Endothelial cell of umbilical vein (primary cell): ENCODE measurements around the gene ARV1. TPM values are rescaled to one million over a fixed set of nuclear protein-coding genes. Genes with fewer than 3 reads are reported as not detected.

ENCODE experiments used
- BruUV-seq: library from RNA; stranded (reverse); fragments of 400-500 nt; replicated peaks from 2 replicates; lab custom pipeline; 2021; lab: Mats Ljungman, UMichigan
- CTCF ChIA-PET: fragments of 300-600, 350-600 bp; sonication (Branson Sonifier 250); formaldehyde crosslinking; loops from one replicate; lab custom pipeline; 2021; ENCODE audit warnings: antibody characterized with exemption, inconsistent platforms; lab: Charles Lee
- POLR2A ChIA-PET: fragments of 300-600, 350-600 bp; sonication (Branson Sonifier 250); formaldehyde crosslinking; loops from one replicate; lab custom pipeline; 2021; ENCODE audit warnings: antibody characterized with exemption, inconsistent platforms; lab: Charles Lee
- DNase-seq: peaks from one replicate; pipeline ENCODE4 v3.0.0-alpha.2; 2011; ENCODE audit warnings: low read depth, low spot score
- FAIRE-seq: peaks from 2 replicates; lab custom pipeline; 2011; peaks lifted over from hg19 to GRCh38; lab: Jason Lieb, UNC
- H2AFZ ChIP-seq: 2 replicates; pipeline ENCODE4 v1.6.0; 2012; ENCODE audit warnings: low read depth, low read length, control low read depth, inconsistent platforms
- H3K27ac ChIP-seq: 2 replicates; pipeline ENCODE4 v1.5.1; 2011; ENCODE audit warnings: low read depth, mild to moderate bottlenecking, control low read depth, low read length, moderate library complexity; ENCODE audit not compliant: insufficient read depth
- H3K27me3 ChIP-seq, 2 experiments: 2 replicates each; pipeline versions ENCODE4 v1.6.0 to v1.6.1; 2011; ENCODE audit warnings: low read length in 2 of 2, mixed read lengths in 1 of 2; ENCODE audit not compliant: control insufficient read depth in 2 of 2, insufficient read depth in 2 of 2
- H3K36me3 ChIP-seq, 2 experiments: 2 replicates in 1 of 2; 3 replicates in 1 of 2; pipeline ENCODE4 v1.5.1; 2011; ENCODE audit warnings: low read length in 2 of 2, mild to moderate bottlenecking in 1 of 2, moderate library complexity in 1 of 2; ENCODE audit not compliant: control insufficient read depth in 2 of 2, insufficient read depth in 2 of 2; ENCODE audit errors: extremely low read depth in 1 of 2
- H3K4me1 ChIP-seq: 3 replicates; pipeline ENCODE4 v1.5.1; 2011; ENCODE audit warnings: mild to moderate bottlenecking, low read length; ENCODE audit not compliant: control insufficient read depth, insufficient read depth; ENCODE audit errors: extremely low read depth
- H3K4me2 ChIP-seq: 2 replicates; pipeline ENCODE4 v1.6.1; 2011; ENCODE audit warnings: low read length, control low read depth, mixed read lengths; ENCODE audit not compliant: insufficient read depth
- H3K4me3 ChIP-seq, 3 experiments: fragments of 200-600 bp in 1 of 3; sonication (generic), shearing (Covaris generic) in 1 of 3; replicated peaks in 1 of 3; 2 replicates each; pipeline ENCODE4 v1.5.1; 2011 to 2016; ENCODE audit warnings: control low read depth in 3 of 3, low read length in 3 of 3, mild to moderate bottlenecking in 2 of 3, inconsistent platforms in 1 of 3, low read depth in 1 of 3, moderate library complexity in 1 of 3; ENCODE audit not compliant: insufficient read depth in 1 of 3
- H3K79me2 ChIP-seq: 2 replicates; pipeline ENCODE4 v1.6.0; 2012; ENCODE audit warnings: low read length, inconsistent platforms; ENCODE audit not compliant: control insufficient read depth, insufficient read depth
- H3K9ac ChIP-seq: replicated peaks from 2 replicates; pipeline ENCODE3; 2011; ENCODE audit warnings: low read length, control low read depth; ENCODE audit not compliant: insufficient read depth; ENCODE audit errors: extremely low read depth
- H3K9me1 ChIP-seq: replicated peaks from 3 replicates; pipeline ENCODE4 v1.6.0; 2011; ENCODE audit warnings: mild to moderate bottlenecking, low read length; ENCODE audit not compliant: control insufficient read depth, insufficient read depth; ENCODE audit errors: extremely low read depth
- H3K9me3 ChIP-seq: replicated peaks from 2 replicates; pipeline ENCODE4 v1.5.1; 2012; ENCODE audit warnings: low read length, inconsistent platforms; ENCODE audit not compliant: control insufficient read depth, insufficient read depth
- H4K20me1 ChIP-seq: replicated peaks from 2 replicates; pipeline ENCODE3; 2011; ENCODE audit warnings: mild to moderate bottlenecking, low read length; ENCODE audit not compliant: control insufficient read depth, insufficient read depth; ENCODE audit errors: extremely low read depth
- EZH2 ChIP-seq: IDR thresholded peaks from 2 replicates; pipeline ENCODE4 v1.6.1; 2012; ENCODE audit warnings: borderline replicate concordance, low read depth, mild to moderate bottlenecking, moderate library complexity, low read length, inconsistent platforms; ENCODE audit not compliant: severe bottlenecking
- FOS ChIP-seq: IDR thresholded peaks from 2 replicates; pipeline ENCODE4 v1.6.1; 2011; ENCODE audit warnings: mild to moderate bottlenecking, low read length, moderate library complexity, borderline replicate concordance; ENCODE audit not compliant: insufficient read depth
- GATA2 ChIP-seq: IDR thresholded peaks from 2 replicates; pipeline ENCODE4 v1.7.0; 2011; ENCODE audit warnings: low read depth, mild to moderate bottlenecking, moderate library complexity, mixed read lengths, low read length; ENCODE audit not compliant: insufficient read length, insufficient read depth
- JUN ChIP-seq: IDR thresholded peaks from 2 replicates; pipeline ENCODE4 v1.6.1; 2011; ENCODE audit warnings: borderline replicate concordance, low read depth; ENCODE audit not compliant: insufficient read length, insufficient read depth
- MYC ChIP-seq: IDR thresholded peaks from one replicate; pipeline ENCODE4 v1.6.1; 2011; ENCODE audit warnings: mild to moderate bottlenecking, low read depth, low read length
- POLR2A ChIP-seq: IDR thresholded peaks from 2 replicates; pipeline ENCODE4 v1.6.1; 2012; ENCODE audit warnings: low read depth, mild to moderate bottlenecking, control low read depth, low read length
- POLR2AphosphoS5 ChIP-seq: IDR thresholded peaks from 2 replicates; pipeline ENCODE4 v1.6.1; 2012; ENCODE audit warnings: low read depth, mild to moderate bottlenecking, control low read depth, low read length, moderate library complexity; ENCODE audit not compliant: insufficient read depth
- dilution Hi-C: fragments of 300-500 bp; cut with MboI; formaldehyde crosslinking; loops from one replicate; pipeline ENCODE4 v1.15.0; 2019; ENCODE audit warnings: low sequenced_read_pairs; ENCODE audit not compliant: extremely low pct_ligation_motif_present
- intact Hi-C: fragments of 100-400 bp; cut with micrococcal nuclease; formaldehyde crosslinking; loops from one replicate; pipeline ENCODE4 v1.10.0; 2022
- polyA plus RNA-seq, 4 experiments: library from polyadenylated mRNA; depleted of rRNA in 3 of 4; stranded (reverse) in 3 of 4; unstranded in 1 of 4; fragments of >200 nt; gene quantifications; 2 replicates each; pipeline versions ENCODE4 v1.2.1 to v1.2.3, GENCODE V29; 2011 to 2012; ENCODE audit warnings: missing spikeins in 1 of 4
- total RNA-seq: library from RNA; stranded (reverse); gene quantifications from 2 replicates; pipeline ENCODE4 v1.2.3, GENCODE V29; 2021
- TF ChIP-seq, protein P1 (sequence below), 2 donors: IDR thresholded peaks; 1 replicate in 1 of 2; 2 replicates in 1 of 2; pipeline ENCODE4 v1.5.1; 2011; ENCODE audit warnings: low read length in 2 of 2, mild to moderate bottlenecking in 2 of 2, moderate library complexity in 2 of 2, control low read depth in 1 of 2, inconsistent platforms in 1 of 2, low read depth in 1 of 2; ENCODE audit not compliant: insufficient read depth in 1 of 2; ENCODE audit errors: extremely low read depth in 1 of 2
- TF ChIP-seq, protein P2 (sequence below): IDR thresholded peaks from 2 replicates; pipeline ENCODE4 v1.6.1; 2011; ENCODE audit not compliant: insufficient read depth, insufficient read length

Gene ARV1
- total and polyA plus RNA-seq, 2 donors (not counting 3 experiments of a cell fraction or from before 2014, with no cell fraction given) = 10.7 to 14.0 TPM

DNA sequence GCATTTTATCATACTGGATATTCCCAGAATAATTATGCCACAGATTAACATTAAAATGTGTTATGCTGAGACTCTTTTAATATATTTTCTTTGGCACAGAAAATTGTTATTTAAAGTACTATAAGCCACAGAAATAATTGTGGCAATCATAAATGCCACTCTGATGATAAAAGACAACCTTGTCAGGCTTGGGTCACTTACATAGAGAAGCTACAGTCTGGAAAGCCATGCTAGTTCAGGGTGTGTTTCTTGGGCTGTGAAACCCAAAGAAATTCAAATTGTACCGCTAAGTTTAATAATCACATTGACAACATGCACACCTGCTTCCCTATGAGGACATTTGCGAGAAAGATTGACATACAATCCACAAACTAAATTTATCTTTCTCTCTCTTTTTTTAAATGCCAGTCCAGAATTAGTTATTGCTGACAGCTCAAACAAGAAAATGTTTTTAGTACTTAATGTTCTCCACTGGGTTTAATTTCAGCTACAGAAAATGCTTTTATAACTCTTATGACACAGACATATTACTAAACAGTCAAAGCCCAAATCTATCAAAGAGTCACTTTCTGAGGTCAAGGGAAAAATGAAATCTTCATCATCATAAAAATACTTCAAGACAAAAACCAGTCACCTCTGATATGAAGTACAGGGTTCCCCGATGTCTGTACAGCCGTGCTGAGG lies 38.9 kb upstream of the ARV1 start:
- no peak overlapping the region for H3K4me2 ChIP-seq
- H3K9me3 ChIP-seq = no peaks in the 10 kb centered on the region
- no TSS peak for BruUV-seq
- POLR2A ChIA-PET = no interaction called here
- no peak overlapping the region for H3K9ac ChIP-seq
- CTCF ChIA-PET = no interaction called here
- no peak overlapping the region for H3K4me3 ChIP-seq
- no peaks in the 10 kb centered on the region for H3K9me1 ChIP-seq
- H4K20me1 ChIP-seq = no peaks in the 10 kb centered on the region
- no peak for TF ChIP-seq EZH2
- TF ChIP-seq, protein P1, sequence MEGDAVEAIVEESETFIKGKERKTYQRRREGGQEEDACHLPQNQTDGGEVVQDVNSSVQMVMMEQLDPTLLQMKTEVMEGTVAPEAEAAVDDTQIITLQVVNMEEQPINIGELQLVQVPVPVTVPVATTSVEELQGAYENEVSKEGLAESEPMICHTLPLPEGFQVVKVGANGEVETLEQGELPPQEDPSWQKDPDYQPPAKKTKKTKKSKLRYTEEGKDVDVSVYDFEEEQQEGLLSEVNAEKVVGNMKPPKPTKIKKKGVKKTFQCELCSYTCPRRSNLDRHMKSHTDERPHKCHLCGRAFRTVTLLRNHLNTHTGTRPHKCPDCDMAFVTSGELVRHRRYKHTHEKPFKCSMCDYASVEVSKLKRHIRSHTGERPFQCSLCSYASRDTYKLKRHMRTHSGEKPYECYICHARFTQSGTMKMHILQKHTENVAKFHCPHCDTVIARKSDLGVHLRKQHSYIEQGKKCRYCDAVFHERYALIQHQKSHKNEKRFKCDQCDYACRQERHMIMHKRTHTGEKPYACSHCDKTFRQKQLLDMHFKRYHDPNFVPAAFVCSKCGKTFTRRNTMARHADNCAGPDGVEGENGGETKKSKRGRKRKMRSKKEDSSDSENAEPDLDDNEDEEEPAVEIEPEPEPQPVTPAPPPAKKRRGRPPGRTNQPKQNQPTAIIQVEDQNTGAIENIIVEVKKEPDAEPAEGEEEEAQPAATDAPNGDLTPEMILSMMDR (IDR thresholded peaks at IDR 0.05; ENCODE audit: extremely low read depth in 1 of 2, insufficient read depth in 1 of 2, low read depth in 1 of 2, low read length in 2 of 2) = no peak
- TF ChIP-seq JUN = no peak
- TF ChIP-seq POLR2AphosphoS5 = no peak
- no peak for TF ChIP-seq FOS
- TF ChIP-seq, protein P2, sequence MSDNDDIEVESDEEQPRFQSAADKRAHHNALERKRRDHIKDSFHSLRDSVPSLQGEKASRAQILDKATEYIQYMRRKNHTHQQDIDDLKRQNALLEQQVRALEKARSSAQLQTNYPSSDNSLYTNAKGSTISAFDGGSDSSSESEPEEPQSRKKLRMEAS = no peak
- no peak for TF ChIP-seq POLR2A
- TF ChIP-seq MYC = no peak
- TF ChIP-seq GATA2 = no peak
- no peak overlapping the region for H2AFZ ChIP-seq
- no peaks in the 10 kb centered on the region for H3K27me3 ChIP-seq
- dilution Hi-C loops (no loop called here), intact Hi-C loops (no loop called here)
- no peak for DNase-seq
- FAIRE-seq = no peak
- peaks cover 0 to 2% of the 10 kb centered on the region in 2 experiments for H3K36me3 ChIP-seq
- H3K27ac ChIP-seq = no peak overlapping the region
- no peaks in the 10 kb centered on the region for H3K79me2 ChIP-seq
- H3K4me1 ChIP-seq = no peaks in the 10 kb centered on the region
